ENCODE data around the gene RPL23. TPM values are rescaled to one million over a fixed set of nuclear protein-coding genes. Genes with fewer than 3 reads are reported as not detected.

Gene RPL23
- total and polyA plus RNA-seq, 11 donors, result 698 to 2,300 (median 864) TPM

- peak in 3 of 4 donors; percentile 3 to 14 (median 6) for ATAC-seq
Measured at GRCh38 chr17:38871247-38872015, 17.9 kb upstream of the RPL23 start.

GRCh38 chr17:38870259-38871165 is 17.0 kb upstream of the RPL23 start:
- peaks cover 19 to 61% (median 49%) of the 10 kb centered on the region in 12 donors for H3K4me1 ChIP-seq
- H3K27me3 ChIP-seq, result no peaks in the 10 kb centered on the region
- ATAC-seq (peak; percentile 32 to 66 (median 56)), DNase-seq (peak; percentile 81 to 87 (median 83))
- no peaks in the 10 kb centered on the region for H3K9me3 ChIP-seq
- intact Hi-C loops (cut with DNase I), result loop anchor here in 7 of 10 donors (2.0 to 10.0 kb wide), 9 partner anchors 37 to 284 kb away; partner anchors contain the start of genes PLXDC1 (in 4 of the 7), FBXO47 (in 3 of the 7) and PSMB3 (in 1 of the 7)
- 0 to 1% (median 0%) methylated on average over 29 to 56 of the region's 56 CpGs for WGBS, 4 donors
- H3K27ac ChIP-seq, result peak overlapping the region; percentile 93 to 99 (median 96)
- TF ChIP-seq POLR2A (IDR thresholded peaks at IDR 0.05), result no peak
- peak in 2 of 12 donors; percentile 13 to 24 for TF ChIP-seq CTCF (IDR thresholded peaks at IDR 0.05)
- H3K4me3 ChIP-seq, result peak overlapping the region; percentile 65 to 100 (median 84)
- peaks cover 0 to 14% (median 0%) of the 10 kb centered on the region in 9 donors for H3K36me3 ChIP-seq

More at GRCh38 chr17:38871247-38872015, 17.9 kb upstream of the RPL23 start:
- peak in 3 of 12 donors; percentile 7 to 17 (median 13) for TF ChIP-seq CTCF (IDR thresholded peaks at IDR 0.05)
- TF ChIP-seq POLR2A (IDR thresholded peaks at IDR 0.05), result peak in 1 of 2 donors; percentile 18
- peaks cover 0 to 14% (median 0%) of the 10 kb centered on the region in 9 donors for H3K36me3 ChIP-seq
- H3K27ac ChIP-seq, result peak overlapping the region; percentile 93 to 99 (median 96)
- 35 to 40% (median 37%) methylated on average over 11 of the region's 11 CpGs for WGBS, 4 donors
- peak in 3 of 5 donors; percentile 58 to 76 (median 58) for DNase-seq
- intact Hi-C loops (cut with DNase I), result loop anchor here in 7 of 10 donors (2.0 to 10.0 kb wide), 9 partner anchors 36 to 283 kb away; partner anchors contain the start of genes PLXDC1 (in 4 of the 7), FBXO47 (in 3 of the 7) and PSMB3 (in 1 of the 7)
- no peaks in the 10 kb centered on the region for H3K9me3 ChIP-seq
- no peaks in the 10 kb centered on the region for H3K27me3 ChIP-seq
- H3K4me3 ChIP-seq, result peak overlapping the region; percentile 65 to 100 (median 84)
- H3K4me1 ChIP-seq, result peaks cover 19 to 70% (median 56%) of the 10 kb centered on the region in 12 donors

- H3K27me3 ChIP-seq, result no peaks in the 10 kb centered on the region
- DNase-seq (peak; percentile 90 to 96 (median 92)), ATAC-seq (peak; percentile 61 to 89 (median 84))
- peak within 1 kb of the TSS; percentile 65 to 100 (median 84) for H3K4me3 ChIP-seq
- no peaks in the 10 kb centered on the region for H3K9me3 ChIP-seq
- intact Hi-C loops (cut with DNase I), result loop anchor here in 8 of 10 donors (1.0 to 10.0 kb wide), 13 partner anchors 15 to 295 kb away; partner anchors contain the start of genes FBXO47 (in 5 of the 8), PLXDC1 (in 4 of the 8), ARL5C (in 1 of the 8) and PSMB3 (in 1 of the 8)
- WGBS, 4 donors, result 0% methylated on average over 27 to 73 of the region's 73 CpGs
- H3K27ac ChIP-seq, result peak within 1 kb of the TSS; percentile 93 to 99 (median 96)
- no peak for TF ChIP-seq CTCF (IDR thresholded peaks at IDR 0.05)
- peak in 1 of 2 donors; percentile 91 for TF ChIP-seq POLR2A (IDR thresholded peaks at IDR 0.05)
- H3K36me3 ChIP-seq, result peaks cover 0 to 14% (median 0%) of the 10 kb centered on the region in 9 donors
- peaks cover 19 to 53% (median 40%) of the 10 kb centered on the region in 12 donors for H3K4me1 ChIP-seq
Measured at GRCh38 chr17:38869526-38870258, 16.2 kb upstream of the RPL23 start, which contains the start of gene LASP1. LASP1 (plus strand) TSS chr17:38870058; CDS start chr17:38870190, 132 bp downstream.
